ENCODE measurements around the gene SETD7. TPM values are rescaled to one million over a fixed set of nuclear protein-coding genes. Genes with fewer than 3 reads are reported as not detected.
"Not testable (repeated sequence)": the region's sequence is repeated elsewhere in the genome, so short reads cannot be mapped to it uniquely, and the experiment has no call there.

The SETD7 gene
- total and polyA plus RNA-seq, 2 donors = 43.8 to 77.5 TPM

DNA sequence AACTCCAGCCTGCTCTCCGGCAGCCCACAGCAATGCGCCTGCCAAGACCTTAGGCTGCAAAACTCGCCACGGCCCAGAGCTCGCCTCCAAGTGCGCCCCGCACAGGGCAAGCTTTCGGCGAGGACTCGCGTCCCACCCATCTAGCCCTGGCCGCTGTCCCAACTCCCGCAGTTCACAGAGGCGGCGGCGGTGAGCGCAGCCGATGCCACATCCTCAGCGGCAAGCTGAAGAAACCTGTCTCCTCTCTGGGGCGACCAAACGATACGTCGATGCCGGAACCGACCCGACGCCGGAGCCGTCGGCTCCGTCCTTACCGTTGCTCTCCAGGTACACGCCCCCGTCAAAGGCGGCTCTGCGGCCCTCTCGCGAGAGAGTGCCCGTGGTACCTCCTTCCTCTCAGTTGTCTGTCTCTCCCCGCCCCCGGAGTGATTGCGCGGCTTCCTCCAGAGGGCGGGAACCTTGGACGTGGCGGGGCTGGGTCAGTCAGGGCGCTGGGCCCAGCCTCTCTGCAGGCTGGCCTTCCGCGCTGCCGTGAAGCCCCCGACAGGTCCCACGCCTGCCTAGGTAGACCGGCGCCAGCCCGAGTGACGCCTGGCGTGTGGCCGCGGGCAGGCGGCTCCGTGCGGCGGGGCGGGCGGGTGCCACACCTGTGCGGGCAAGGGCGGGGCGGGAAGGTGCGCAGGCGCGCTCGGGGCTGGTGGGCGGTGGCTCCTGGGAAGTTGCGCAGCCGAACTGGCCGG, 102.5 kb downstream of the SETD7 start:
- peak; percentile 94 for DNase-seq (ENCODE audit: extremely low spot score)
- Histone ChIP-seq H3K27ac (ENCODE audit: low read depth) (peak overlapping the region; percentile 97), H3K36me3 (ENCODE audit: insufficient read depth) (no peaks in the 10 kb centered on the region), H3K4me1 (ENCODE audit: insufficient read depth) (no peaks in the 10 kb centered on the region), H3K4me3 (ENCODE audit: low read depth, low read length) (peak overlapping the region; percentile 65)
- WGBS = under 1% methylated on average over 76 of the region's 76 CpGs

DNA sequence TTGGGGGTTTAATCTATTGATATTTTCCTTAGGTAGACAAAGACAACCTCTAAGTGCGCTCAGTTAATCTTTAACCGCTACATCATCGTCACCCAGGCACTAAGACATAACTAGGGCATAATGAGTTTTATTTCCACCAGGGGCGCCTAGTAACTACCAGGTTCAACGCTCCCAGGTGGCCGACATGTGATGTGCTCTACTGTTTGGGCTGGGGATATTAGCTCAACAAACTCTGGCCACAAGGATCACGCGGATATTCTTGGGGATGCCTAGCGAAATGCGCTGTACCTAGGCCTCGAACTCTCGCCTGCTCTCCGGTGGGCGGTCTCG, 103.0 kb downstream of the SETD7 start:
- Histone ChIP-seq H3K27ac (ENCODE audit: low read depth) (peak overlapping the region; percentile 97), H3K4me3 (ENCODE audit: low read depth, low read length) (peak overlapping the region; percentile 65), H3K4me1 (ENCODE audit: insufficient read depth) (no peaks in the 10 kb centered on the region), H3K36me3 (ENCODE audit: insufficient read depth) (no peaks in the 10 kb centered on the region)
- peak; percentile 42 for DNase-seq (ENCODE audit: extremely low spot score)
- WGBS = under 1% methylated on average over 15 of the region's 15 CpGs

DNA sequence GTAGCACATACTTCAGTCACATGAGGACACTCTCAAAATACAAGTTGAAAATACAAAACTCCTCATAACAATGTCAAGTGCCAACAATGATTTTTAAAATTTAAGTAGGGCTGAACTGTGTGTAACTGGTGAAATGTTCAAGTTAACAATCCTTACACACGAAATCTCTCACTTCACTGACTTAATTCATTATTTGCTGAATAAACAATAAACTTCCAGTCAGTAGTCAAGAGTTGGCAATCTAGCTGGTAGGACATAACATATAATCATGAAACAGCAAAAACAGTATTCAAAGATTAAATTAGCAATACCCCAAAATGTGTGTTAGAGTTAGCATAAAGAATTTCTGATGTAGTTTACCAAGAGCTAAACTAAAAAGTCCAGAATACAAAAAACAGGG, 104.0 kb downstream of the SETD7 start:
- no peak for DNase-seq (ENCODE audit: extremely low spot score)
- Histone ChIP-seq H3K4me3 (ENCODE audit: low read depth, low read length) (no peak overlapping the region), H3K36me3 (ENCODE audit: insufficient read depth) (no peaks in the 10 kb centered on the region), H3K4me1 (ENCODE audit: insufficient read depth) (no peaks in the 10 kb centered on the region), H3K27ac (ENCODE audit: low read depth) (no peak overlapping the region)
- 77% methylated on average over 1 of the region's 1 CpG for WGBS

DNA sequence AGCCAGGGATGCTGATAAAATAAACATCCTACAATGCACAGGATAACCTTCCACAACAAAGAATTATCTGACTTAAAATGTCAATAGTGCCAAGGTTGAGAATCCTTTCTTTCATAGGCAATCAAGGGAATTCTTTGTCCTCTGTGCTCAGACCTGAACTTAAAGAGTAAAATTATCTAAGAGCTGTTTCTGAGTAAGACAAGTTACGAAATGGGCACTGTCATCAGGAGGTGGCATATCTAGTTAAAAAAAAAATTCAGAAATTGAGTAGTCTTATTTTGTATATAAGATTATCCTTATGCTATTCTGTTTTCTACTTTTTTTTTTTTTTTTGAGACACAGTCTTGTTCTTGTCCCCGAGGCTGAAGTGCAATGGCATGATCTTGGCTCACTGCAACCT, 105.4 kb downstream of the SETD7 start:
- no peaks in the 10 kb centered on the region for H3K36me3 ChIP-seq (ENCODE audit: insufficient read depth)
- H3K27ac ChIP-seq (ENCODE audit: low read depth) = no peak overlapping the region
- H3K4me1 ChIP-seq (ENCODE audit: insufficient read depth) = no peaks in the 10 kb centered on the region
- DNase-seq (ENCODE audit: extremely low spot score) = no peak
- WGBS = 94% methylated on average over 2 of the region's 2 CpGs
- H3K4me3 ChIP-seq (ENCODE audit: low read depth, low read length) = no peak overlapping the region

DNA sequence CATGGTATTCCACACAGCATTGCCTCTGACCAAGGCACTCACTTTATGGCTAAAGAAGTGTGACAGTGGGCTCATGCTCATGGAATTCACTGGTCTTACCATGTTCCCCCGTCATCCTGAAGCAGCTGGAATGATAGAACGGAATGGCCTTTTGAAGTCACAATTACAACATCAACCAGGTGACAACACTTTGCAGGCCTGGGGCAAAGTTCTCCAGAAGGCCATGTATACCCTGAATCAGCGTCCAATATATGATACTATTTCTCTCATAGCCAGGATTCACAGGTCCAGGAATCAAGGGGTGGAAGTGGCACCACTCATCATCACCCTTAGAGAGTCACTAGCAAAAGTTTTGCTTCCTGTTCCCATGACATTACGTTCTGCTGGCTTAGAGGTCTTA, 108.9 kb downstream of the SETD7 start:
- not testable (repeated sequence) for H3K27ac ChIP-seq (ENCODE audit: low read depth); H3K36me3 ChIP-seq (ENCODE audit: insufficient read depth)
- WGBS = 94% methylated on average over 4 of the region's 4 CpGs

More for the DNA sequence above, 108.9 kb downstream of the SETD7 start:
- H3K4me1 ChIP-seq (ENCODE audit: insufficient read depth); DNase-seq (ENCODE audit: extremely low spot score); H3K4me3 ChIP-seq (ENCODE audit: low read depth, low read length): not testable (repeated sequence)

Other genes starting within 250 kb of the SETD7 start
- gene RAB33B, start 102.1 kb downstream of the SETD7 start, total RNA-seq = 46.7 TPM
- gene RAB33B, start 102.1 kb downstream of the SETD7 start, polyA plus RNA-seq = 7.7 TPM
- 51.8 TPM for gene MGST2, start 109.6 kb upstream of the SETD7 start, total RNA-seq
- gene MGST2, start 109.6 kb upstream of the SETD7 start, polyA plus RNA-seq = 69.1 TPM